Loucy (cell line): Measurements from ENCODE around the gene RNF4.

Experiments used
- H2AFZ ChIP-seq: fragments of 200-600 bp; sonication (generic); 2 replicates; pipeline ENCODE4 v1.6.0; 2016; ENCODE audit warnings: antibody characterized with exemption, mild to moderate bottlenecking, low read length, moderate library complexity
- H3F3A ChIP-seq: fragments of 200-600 bp; 2 replicates; pipeline ENCODE4 v1.6.0; 2016; ENCODE audit warnings: antibody characterized with exemption, low read depth, mild to moderate bottlenecking
- H3K27me3 ChIP-seq: fragments of 200-600 bp; sonication (generic); 2 replicates; pipeline ENCODE4 v1.6.1; 2014; ENCODE audit warnings: low read length, mild to moderate bottlenecking; ENCODE audit not compliant: insufficient read depth, poor library complexity, severe bottlenecking
- H3K36me3 ChIP-seq: fragments of 200-600 bp; sonication (generic); 2 replicates; pipeline ENCODE4 v1.6.1; 2016; ENCODE audit warnings: low read length; ENCODE audit not compliant: insufficient read depth
- H3K4me1 ChIP-seq: fragments of 200-600 bp; sonication (generic); 2 replicates; pipeline ENCODE4 v1.5.1; 2014; ENCODE audit warnings: low read length, mild to moderate bottlenecking; ENCODE audit not compliant: insufficient read depth, poor library complexity, severe bottlenecking
- H3K4me2 ChIP-seq: fragments of 200-600 bp; sonication (generic); 2 replicates; pipeline ENCODE4 v1.6.0; 2014; ENCODE audit warnings: antibody characterized with exemption, low read length, low read depth, mild to moderate bottlenecking; ENCODE audit not compliant: poor library complexity, severe bottlenecking
- H3K4me3 ChIP-seq: fragments of 200-600 bp; sonication (generic); 2 replicates; pipeline ENCODE4 v1.5.1; 2014; ENCODE audit warnings: low read length, mild to moderate bottlenecking, mixed read lengths; ENCODE audit not compliant: poor library complexity, severe bottlenecking
- H3K79me2 ChIP-seq: fragments of 200-600 bp; sonication (generic); 2 replicates; pipeline ENCODE4 v1.6.1; 2014; ENCODE audit warnings: low read length; ENCODE audit not compliant: insufficient read depth
- H3K9ac ChIP-seq: fragments of 200-600 bp; sonication (generic); 2 replicates; pipeline ENCODE4 v1.6.0; 2014; ENCODE audit warnings: mild to moderate bottlenecking, low read depth, low read length, moderate library complexity; ENCODE audit not compliant: poor library complexity, severe bottlenecking
- H3K9me2 ChIP-seq: fragments of 200-600 bp; sonication (generic); replicated peaks from 2 replicates; pipeline ENCODE4 v1.6.1; 2016; ENCODE audit warnings: low read depth, low read length, mixed read lengths
- H3K9me3 ChIP-seq: fragments of 200-600 bp; sonication (generic); 2 replicates; pipeline ENCODE4 v1.6.1; 2014; ENCODE audit warnings: mild to moderate bottlenecking, antibody characterized with exemption, low read length, low read depth; ENCODE audit not compliant: insufficient read depth
- H4K20me1 ChIP-seq: fragments of 200-600 bp; sonication (generic); 2 replicates; pipeline ENCODE4 v1.6.0; 2014; ENCODE audit warnings: antibody characterized with exemption, low read length, mild to moderate bottlenecking; ENCODE audit not compliant: insufficient read depth, poor library complexity, severe bottlenecking
- EZH2phosphoT487 ChIP-seq: fragments of 200-600 bp; IDR thresholded peaks from 2 replicates; pipeline ENCODE4 v1.6.1; 2018; ENCODE audit warnings: antibody characterized with exemption, mild to moderate bottlenecking, moderate library complexity, borderline replicate concordance
- TF ChIP-seq, protein P1 (sequence below): fragments of 200-600 bp; sonication (generic); conservative IDR thresholded peaks from 2 replicates; pipeline ENCODE4 v1.5.1; 2014; ENCODE audit warnings: mild to moderate bottlenecking, antibody characterized with exemption, low read length

Gene RNF4

DNA sequence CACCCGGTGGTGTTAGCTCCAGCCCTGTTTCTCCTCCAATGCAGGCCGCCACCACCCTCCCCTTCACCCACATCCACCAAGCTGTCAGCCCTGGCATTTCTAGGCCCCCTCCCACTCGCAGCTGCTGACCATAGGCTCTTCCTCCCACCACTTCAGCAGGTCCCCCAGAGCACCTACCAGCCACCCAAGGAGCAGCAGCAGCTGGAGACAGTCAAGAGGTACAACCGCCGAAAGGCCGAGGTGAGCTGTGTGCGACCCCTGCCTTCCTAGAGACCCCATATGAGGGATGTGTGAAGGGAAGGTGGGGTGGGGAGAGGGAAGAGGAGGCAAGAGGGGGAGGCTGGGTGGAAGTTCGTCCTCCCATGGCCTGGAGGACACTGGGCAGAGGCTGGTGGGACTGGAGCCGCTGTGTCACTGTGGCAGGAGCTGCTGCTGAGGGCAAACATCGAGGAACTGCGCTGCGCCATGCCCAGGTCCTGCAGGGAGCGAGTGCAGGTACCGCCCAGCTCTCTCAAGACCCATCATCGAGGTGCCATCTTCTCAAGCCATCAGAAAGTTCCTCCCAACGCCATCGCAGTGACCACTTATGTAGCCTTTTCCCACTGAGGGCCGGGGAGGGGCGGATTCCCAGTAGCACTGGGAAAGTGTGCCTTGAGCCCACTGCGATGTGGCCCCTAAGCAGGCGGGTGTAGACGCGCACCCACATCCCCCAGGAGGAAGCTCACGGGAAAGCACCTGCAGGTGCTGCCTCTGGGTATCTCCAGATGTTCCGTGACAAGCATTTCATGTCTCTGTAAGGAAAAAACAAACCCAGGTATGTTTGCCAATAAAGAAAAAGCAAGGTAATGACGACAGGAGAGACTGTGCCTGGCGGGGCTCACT, 19.2 kb upstream of the RNF4 start:
- no peak overlapping the region for H2AFZ ChIP-seq
- no peaks in the 10 kb centered on the region for H3K36me3 ChIP-seq
- H4K20me1 ChIP-seq, result no peaks in the 10 kb centered on the region
- no peaks in the 10 kb centered on the region for H3K27me3 ChIP-seq
- no peaks in the 10 kb centered on the region for H3K9me2 ChIP-seq
- H3K4me1 ChIP-seq, result no peaks in the 10 kb centered on the region
- no peaks in the 10 kb centered on the region for H3K9me3 ChIP-seq
- H3K4me2 ChIP-seq, result no peak overlapping the region
- no peak overlapping the region for H3K4me3 ChIP-seq
- no peaks in the 10 kb centered on the region for H3K79me2 ChIP-seq
- H3F3A ChIP-seq, result no peaks in the 10 kb centered on the region
- TF ChIP-seq EZH2phosphoT487, result no peak
- TF ChIP-seq, protein P1, sequence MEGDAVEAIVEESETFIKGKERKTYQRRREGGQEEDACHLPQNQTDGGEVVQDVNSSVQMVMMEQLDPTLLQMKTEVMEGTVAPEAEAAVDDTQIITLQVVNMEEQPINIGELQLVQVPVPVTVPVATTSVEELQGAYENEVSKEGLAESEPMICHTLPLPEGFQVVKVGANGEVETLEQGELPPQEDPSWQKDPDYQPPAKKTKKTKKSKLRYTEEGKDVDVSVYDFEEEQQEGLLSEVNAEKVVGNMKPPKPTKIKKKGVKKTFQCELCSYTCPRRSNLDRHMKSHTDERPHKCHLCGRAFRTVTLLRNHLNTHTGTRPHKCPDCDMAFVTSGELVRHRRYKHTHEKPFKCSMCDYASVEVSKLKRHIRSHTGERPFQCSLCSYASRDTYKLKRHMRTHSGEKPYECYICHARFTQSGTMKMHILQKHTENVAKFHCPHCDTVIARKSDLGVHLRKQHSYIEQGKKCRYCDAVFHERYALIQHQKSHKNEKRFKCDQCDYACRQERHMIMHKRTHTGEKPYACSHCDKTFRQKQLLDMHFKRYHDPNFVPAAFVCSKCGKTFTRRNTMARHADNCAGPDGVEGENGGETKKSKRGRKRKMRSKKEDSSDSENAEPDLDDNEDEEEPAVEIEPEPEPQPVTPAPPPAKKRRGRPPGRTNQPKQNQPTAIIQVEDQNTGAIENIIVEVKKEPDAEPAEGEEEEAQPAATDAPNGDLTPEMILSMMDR, result no peak
- H3K9ac ChIP-seq, result no peak overlapping the region

DNA sequence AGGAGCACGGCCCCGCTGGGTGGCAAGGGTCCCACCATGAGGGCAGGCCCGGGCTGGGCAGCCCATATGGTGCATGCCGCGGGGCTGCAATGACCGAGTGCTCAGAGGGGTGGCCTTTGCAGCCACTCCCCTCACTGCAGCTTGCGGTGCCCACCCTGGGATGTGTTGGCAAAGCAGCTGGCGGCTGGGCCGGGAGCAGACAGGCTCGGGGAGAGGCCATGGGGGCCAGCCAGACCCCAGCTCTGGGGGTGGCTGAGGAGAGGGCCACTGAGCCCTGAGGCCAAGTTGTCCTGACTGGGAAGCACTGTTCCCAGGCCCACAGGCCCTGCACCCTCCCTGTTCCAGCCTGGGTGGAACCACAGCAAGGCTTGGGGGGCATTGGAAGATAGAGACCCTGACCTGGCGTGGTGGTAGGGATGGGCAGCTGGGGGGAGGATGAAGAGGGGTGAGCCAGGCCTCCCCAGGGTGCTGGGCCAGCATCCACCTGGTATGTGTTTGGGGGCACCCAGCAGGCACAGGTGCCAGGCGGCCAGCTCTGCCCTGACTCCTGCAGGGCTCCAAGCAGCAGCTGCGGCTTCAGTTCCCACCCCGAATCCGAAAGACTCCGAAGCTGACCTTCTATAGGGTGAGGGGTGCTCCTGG, 18.4 kb upstream of the RNF4 start:
- Histone ChIP-seq H3K9me2 (no peaks in the 10 kb centered on the region), H3K4me2 (no peak overlapping the region), H3K36me3 (no peaks in the 10 kb centered on the region), H3K27me3 (no peaks in the 10 kb centered on the region), H2AFZ (no peak overlapping the region), H3K9ac (no peak overlapping the region), H3K4me3 (no peak overlapping the region), H3F3A (no peaks in the 10 kb centered on the region), H3K4me1 (no peaks in the 10 kb centered on the region), H3K79me2 (no peaks in the 10 kb centered on the region), H3K9me3 (no peaks in the 10 kb centered on the region), H4K20me1 (no peaks in the 10 kb centered on the region)
- TF ChIP-seq, protein P1, result no peak
- TF ChIP-seq EZH2phosphoT487, result no peak

DNA sequence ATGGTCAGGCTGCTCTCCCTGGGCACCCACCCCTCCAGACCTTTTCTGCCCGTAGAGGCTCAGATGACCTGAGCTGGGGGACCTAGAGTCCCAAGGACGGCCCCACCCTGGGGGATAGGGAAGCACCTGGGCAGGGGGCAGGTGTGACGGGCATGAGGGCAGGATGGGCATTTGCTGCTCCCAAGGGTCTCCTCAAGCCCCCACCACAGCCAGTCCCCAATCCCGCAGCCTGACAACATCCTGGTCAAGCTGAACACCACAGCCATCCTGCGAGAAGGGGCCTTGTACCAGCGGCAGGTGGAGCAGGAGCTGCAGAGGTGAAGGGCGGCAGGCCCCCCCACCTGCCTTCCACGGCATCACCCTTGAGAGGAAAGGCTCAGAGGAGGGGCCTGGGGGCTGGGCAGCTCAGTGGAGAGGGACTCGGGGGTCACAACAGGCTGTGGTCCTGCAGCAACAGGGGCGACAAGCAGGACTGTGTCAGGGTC, 17.8 kb upstream of the RNF4 start:
- H3K9me3 ChIP-seq, result no peaks in the 10 kb centered on the region
- no peaks in the 10 kb centered on the region for H3K79me2 ChIP-seq
- H3K4me2 ChIP-seq, result no peak overlapping the region
- no peak overlapping the region for H3K4me3 ChIP-seq
- no peak for TF ChIP-seq EZH2phosphoT487
- TF ChIP-seq, protein P1, result no peak
- H3F3A ChIP-seq, result no peaks in the 10 kb centered on the region
- H3K36me3 ChIP-seq, result no peaks in the 10 kb centered on the region
- no peaks in the 10 kb centered on the region for H4K20me1 ChIP-seq
- no peak overlapping the region for H2AFZ ChIP-seq
- H3K9me2 ChIP-seq, result no peaks in the 10 kb centered on the region
- H3K9ac ChIP-seq, result no peak overlapping the region
- no peaks in the 10 kb centered on the region for H3K27me3 ChIP-seq
- H3K4me1 ChIP-seq, result no peaks in the 10 kb centered on the region
